ENCODE results near the gene HEY2.
"Not testable (repeated sequence)": the region's sequence is repeated elsewhere in the genome, so short reads cannot be mapped to it uniquely, and the experiment has no call there.

The HEY2 gene

DNA sequence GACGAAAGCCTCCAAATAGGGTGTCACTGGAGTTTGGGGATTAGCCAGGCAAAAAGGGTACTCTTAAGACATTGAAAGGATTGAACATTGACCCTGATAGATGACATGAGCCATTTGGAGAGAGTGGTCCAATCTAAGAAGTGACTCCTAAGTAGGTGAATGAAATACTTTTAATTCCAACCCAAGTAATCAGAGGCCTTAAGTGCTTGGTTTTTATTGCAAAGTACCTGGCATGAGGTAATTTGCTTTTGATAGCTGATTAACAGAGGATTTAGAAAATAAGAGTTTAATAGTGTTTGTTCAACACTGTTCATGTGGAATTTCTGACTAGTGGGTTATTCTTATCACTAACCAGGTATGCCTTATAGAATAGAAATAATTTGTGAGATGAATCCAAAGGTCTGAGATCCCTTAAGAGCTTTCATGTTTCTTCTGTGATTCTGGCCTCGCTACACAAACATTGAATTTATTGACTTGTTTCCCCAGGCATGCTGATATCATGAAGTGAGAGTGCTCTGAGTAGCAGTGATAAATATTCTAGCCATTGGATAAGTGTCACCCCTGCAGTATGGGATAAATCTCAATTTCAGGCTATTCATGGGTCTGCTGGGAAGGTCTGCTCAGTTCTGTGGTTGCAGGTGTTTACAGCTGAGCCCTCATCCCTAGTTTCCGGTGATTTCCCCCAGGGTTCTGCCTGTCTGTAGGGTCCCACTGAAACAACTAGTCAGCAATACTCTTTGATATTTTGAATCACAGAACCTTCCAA is 47.9 kb downstream of the HEY2 start:
- no peak for FAIRE-seq

DNA sequence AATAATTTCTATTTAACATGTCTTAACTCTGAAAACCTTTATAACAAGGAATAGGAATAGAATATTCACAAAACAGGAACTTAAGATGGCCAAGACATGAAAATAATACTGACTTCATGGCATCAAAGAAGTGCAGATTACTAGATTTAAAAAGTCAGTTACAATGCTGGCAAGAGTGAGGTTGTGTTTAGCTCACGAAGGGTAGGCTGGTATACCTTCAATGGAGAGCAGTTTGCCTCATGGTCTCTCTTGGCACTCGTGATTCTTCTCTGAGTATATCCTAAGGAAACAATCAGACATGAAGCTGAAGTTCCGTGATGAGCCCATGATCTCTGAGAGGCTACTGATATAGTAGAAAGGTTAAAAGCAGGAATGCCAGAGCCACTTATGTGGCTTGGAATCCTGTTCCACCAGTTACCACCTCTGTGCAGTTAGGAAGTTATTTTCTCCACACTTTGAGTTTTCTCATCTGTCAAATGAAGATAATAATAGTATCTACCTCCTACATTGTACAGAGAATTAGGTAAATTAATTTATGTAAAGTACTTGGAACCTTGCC is 48.5 kb downstream of the HEY2 start:
- FAIRE-seq, result no peak

DNA sequence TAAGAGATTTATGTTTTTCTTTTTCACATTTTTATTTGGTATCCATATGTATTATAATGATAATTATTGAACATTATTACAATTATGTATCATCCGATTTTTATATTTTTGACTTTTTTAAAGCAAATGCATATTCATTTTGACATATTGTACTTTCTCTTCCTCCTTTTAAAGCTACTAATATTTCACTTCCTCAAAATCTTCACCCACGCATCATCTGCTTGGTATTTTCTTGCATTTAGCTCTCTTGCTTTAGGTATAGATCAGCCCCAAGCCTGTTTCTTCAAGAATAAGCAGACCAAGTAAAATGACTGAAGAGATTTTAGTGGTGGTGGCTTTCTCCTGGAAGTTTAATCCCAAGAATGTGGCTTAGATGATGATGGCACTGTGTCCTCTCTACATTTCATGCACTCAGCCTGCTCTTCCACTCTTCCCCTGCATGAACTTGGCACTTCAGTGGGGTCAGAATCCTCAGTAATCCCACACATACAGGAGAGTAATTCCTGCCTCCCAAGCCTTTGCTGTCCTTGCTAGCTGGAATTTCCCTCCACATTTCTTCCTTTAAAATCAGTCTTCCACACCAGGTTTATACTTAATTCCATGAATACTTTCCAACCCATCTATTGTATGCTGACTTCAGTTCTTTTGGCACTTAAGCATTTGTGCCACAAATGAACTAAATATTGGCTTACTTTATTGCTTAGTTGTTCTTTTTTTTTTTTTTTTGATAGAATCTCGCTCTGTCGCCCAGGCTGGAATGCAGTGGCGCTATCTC is 49.5 kb downstream of the HEY2 start:
- peak; percentile 34 for FAIRE-seq

DNA sequence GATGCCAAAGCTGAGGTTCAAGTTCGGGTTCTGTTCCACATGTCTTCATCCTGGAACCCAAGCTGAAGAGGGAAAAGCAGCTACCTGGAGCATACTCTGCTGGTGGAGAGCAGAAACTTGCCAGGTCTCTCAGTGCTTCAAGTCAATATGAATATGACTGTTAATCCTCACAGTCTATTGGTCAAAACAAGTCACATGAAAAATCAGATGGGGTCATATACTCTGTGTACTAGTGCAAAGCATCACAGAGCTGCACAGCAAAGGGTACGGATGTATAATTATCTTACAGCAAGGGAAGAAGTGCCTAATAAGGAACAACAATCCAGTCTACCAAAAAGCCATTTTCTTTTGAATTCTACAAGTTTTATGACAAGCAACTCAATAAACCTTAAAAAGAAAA is 53.0 kb downstream of the HEY2 start:
- no peak for FAIRE-seq

DNA sequence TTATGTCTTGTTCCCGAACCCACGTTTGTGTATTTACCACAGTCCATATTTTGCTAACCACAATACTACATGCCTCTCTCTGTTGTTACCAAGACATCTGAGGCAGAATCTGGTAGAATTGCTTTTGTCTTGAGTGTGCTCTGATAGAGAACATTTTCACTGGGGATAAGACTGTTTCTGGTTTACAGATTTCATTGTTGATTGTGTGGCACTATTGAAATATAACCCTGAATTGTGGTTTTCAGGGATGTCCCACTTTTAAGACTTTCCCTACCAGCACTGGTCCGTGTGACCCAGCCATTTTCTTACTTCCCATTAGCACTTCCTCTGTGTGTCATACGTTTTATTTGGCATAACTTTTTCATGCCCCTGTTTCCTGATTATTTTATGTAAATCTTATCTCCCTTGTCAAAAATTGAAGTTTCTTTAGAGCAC is 53.5 kb downstream of the HEY2 start:
- no peak for FAIRE-seq

DNA sequence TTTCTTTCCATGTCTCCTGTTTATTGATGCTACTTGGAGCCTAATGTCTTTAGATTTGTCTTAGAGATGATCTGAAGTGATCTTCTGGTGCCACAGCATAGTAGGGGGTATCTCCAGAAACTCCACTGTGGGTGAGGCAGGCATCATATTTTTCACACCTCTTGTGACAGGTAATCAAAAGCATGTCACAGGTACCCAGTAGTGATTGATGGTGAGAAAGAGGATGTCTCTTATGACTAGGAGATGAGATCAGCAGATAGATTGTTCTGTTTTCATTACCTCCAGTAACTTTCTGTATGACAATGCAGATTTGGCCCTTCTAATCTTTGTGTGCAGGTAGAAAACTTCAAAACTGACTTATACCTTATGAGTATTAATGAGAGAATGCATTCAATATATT is 54.8 kb downstream of the HEY2 start:
- FAIRE-seq, result no peak

DNA sequence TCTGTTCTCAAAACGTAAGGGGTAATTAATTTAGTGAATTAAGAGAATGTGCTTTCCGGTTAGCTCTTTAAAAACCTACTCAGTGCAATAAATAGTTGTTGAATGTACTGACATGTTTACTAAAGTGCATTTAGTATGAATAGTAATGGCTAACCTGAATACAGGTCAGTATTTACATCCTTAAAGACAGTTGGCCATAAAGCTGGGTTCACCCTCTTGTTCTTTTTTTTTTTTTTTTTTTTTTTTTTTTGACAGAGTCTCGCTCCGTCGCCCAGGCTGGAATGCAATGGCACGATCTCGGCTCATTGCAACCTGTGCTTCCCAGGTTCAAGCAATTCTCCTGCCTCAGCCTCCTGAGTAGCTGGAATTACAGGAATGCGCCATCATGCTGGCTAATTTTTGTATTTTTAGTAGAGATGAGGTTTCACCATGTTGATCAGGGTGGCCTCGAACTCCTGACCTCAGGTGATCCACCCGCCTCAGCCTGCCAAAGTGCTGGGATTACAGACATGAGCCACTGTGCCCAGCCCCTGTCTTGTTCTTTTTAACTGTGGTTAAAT is 55.5 kb downstream of the HEY2 start:
- not testable (repeated sequence) for FAIRE-seq

DNA sequence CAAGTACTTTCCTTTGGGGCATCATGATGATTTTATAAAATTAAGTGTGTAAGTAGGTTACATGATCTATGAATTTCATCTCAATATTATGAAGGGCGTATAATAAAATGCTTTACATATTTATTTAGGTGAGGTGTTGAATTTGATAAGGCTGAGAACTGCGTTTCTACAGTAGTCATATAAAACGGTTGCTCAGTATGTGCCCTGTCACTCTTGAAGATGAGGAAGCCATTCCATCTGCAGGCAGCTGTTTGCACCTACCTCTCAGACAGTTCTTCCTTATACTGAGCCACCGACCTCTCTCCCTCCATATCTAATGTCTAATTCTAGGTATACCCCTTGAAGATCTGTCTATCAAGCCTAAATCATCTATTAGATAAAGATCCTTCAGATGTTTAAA is 57.4 kb downstream of the HEY2 start:
- FAIRE-seq, result no peak

DNA sequence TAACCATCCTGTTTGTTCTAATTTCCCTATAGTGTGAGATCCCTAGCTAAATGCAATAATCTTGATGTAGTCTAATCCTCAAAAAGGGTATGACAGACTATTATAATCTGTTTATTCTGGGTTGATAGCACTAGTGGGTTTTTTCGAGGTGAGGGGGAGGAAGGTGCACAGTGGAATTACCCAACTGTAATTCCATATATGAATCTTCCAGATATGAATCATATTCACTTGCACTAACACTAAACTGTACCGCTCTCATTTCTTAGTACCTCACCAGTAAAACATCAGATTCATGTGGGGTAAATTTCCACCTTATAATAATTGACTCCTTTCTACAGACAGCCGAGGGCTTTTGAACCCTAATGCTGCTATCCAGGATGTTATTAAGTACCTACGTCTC is 57.9 kb downstream of the HEY2 start:
- no peak for FAIRE-seq

DNA sequence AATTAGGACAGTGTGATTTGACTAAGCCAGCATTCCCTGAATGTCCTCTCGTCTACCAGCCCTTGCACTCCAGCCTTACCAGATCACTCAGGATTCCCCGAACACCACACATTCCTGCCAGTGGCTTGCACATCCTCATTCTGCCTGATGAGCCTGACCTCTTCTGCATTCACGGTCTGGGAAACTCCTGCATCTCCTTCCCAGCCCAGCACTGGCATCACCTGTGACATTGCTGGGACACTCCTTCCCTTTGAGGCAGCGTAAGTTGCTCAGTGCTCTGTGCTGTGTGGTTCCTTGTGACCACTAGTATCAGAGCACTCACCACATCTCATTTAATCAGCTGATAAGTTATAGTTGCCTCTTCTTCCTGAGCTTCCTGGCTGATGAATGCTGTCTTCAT is 58.6 kb downstream of the HEY2 start:
- no peak for FAIRE-seq

DNA sequence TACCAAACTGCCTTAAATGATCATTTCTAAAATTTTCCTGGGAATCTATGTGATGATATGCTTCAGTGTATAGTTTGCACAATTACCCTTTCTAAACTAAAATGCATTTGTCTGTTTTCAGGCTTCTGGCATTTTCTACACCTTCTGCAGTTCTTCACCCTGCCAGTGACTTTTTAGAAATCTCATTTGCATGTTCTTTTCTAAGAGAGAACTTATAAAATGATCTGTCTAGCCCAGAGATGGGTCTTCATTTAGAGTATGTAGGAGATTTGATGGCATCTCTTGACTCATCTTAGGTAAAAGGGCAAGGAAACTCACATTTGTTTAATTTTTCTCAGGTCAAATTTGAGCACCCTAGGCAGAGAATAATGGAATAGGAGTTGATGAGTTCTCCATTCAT is 59.2 kb downstream of the HEY2 start:
- FAIRE-seq, result no peak

DNA sequence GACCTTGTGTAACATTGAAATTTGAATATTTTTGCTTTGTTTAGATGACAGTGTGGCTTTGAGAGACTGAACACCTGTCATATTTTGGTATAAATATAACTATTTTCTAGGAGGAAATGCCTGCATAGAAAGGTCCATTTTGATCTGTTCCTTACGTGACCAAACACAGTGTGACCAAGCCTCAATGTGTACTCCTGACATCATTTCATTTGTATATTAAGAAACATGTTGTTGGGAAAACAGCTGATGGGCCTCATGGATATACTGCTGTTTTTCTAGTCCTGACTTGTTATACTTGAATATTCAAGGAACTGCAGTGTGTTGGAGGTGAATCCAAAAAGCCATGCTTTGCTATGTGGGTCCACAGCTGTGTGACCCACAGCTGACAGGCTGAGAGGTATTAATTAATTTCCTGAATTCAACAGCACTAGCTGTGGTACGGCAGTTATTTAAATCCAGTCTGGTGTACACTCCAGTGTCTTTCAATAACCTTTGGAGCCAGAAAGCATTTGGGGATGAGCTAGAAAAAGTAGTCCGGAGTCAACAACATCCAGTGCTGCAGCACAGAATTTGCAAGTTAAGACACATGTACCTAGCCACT is 60.2 kb downstream of the HEY2 start:
- no peak for FAIRE-seq

DNA sequence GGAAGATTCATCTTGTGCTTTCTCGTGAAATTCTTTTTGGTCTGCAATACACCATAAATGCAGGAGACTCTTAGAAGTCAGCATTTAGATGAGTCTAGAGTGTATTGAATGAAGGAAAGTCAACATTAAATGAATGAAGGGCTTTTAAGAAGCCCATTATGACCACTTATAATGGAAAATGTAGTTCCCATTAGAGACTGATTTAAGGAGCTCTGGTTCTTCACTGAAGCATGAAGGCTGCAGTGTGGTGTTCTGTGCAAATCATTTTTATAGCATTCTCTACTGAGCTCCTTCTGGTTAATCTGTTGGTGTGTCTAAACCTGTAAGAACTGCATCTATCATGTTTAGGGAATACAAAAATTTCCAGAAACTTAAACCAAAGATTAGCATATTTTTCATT is 61.0 kb downstream of the HEY2 start:
- no peak for FAIRE-seq
